Measurements from ENCODE around the gene HMOX1.

HMOX1 gene

GRCh38 chr22:35406443-35406842 lies 25.5 kb downstream of the HMOX1 start:
- DNase-seq (ENCODE audit: low read depth) = no peak

GRCh38 chr22:35407362-35407761 lies 26.5 kb downstream of the HMOX1 start:
- DNase-seq (ENCODE audit: low read depth) = no peak

GRCh38 chr22:35409783-35410662 lies 29.1 kb downstream of the HMOX1 start:
- DNase-seq (ENCODE audit: low read depth) = no peak

GRCh38 chr22:35410663-35411034 lies 29.8 kb downstream of the HMOX1 start:
- DNase-seq (ENCODE audit: low read depth) = no peak

GRCh38 chr22:35411102-35411501 lies 30.2 kb downstream of the HMOX1 start:
- no peak for DNase-seq (ENCODE audit: low read depth)

GRCh38 chr22:35413624-35414023 lies 32.7 kb downstream of the HMOX1 start:
- no peak for DNase-seq (ENCODE audit: low read depth)

GRCh38 chr22:35417606-35418005 lies 36.7 kb downstream of the HMOX1 start:
- DNase-seq (ENCODE audit: low read depth) = no peak

GRCh38 chr22:35418088-35418487 lies 37.2 kb downstream of the HMOX1 start:
- peak; percentile 22 for DNase-seq (ENCODE audit: low read depth)

- DNase-seq (ENCODE audit: low read depth) = no peak
These were observed 37.8 kb downstream of the HMOX1 start for GRCh38 chr22:35418731-35419130.

GRCh38 chr22:35419756-35420155 lies 38.9 kb downstream of the HMOX1 start:
- no peak for DNase-seq (ENCODE audit: low read depth)

GRCh38 chr22:35421121-35421520 lies 40.2 kb downstream of the HMOX1 start:
- no peak for DNase-seq (ENCODE audit: low read depth)

GRCh38 chr22:35422145-35422544 lies 41.2 kb downstream of the HMOX1 start:
- no peak for DNase-seq (ENCODE audit: low read depth)

- no peak for DNase-seq (ENCODE audit: low read depth)
These were observed 42.0 kb downstream of the HMOX1 start for GRCh38 chr22:35422936-35423335.

- no peak for DNase-seq (ENCODE audit: low read depth)
These were observed 43.2 kb downstream of the HMOX1 start for GRCh38 chr22:35424081-35424480.

GRCh38 chr22:35424761-35425160 lies 43.9 kb downstream of the HMOX1 start:
- DNase-seq (ENCODE audit: low read depth) = no peak

- no peak for DNase-seq (ENCODE audit: low read depth)
These were observed 44.6 kb downstream of the HMOX1 start for GRCh38 chr22:35425546-35425945.

GRCh38 chr22:35425971-35426800 lies 45.3 kb downstream of the HMOX1 start:
- DNase-seq (ENCODE audit: low read depth) = peak; percentile 49

GRCh38 chr22:35426801-35427140 lies 45.9 kb downstream of the HMOX1 start:
- no peak for DNase-seq (ENCODE audit: low read depth)

GRCh38 chr22:35430897-35431322 lies 50.0 kb downstream of the HMOX1 start:
- DNase-seq (ENCODE audit: low read depth) = peak; percentile 95

- DNase-seq (ENCODE audit: low read depth) = no peak
These were observed 50.8 kb downstream of the HMOX1 start for GRCh38 chr22:35431483-35432227.

GRCh38 chr22:35432228-35432905 lies 51.5 kb downstream of the HMOX1 start:
- DNase-seq (ENCODE audit: low read depth) = no peak

All from EH (cell line).